ACC112 (cell line): Measurements from ENCODE around the gene ZDHHC19.

ENCODE experiments used
- H2AFZ ChIP-seq: fragments of 200-600 bp; sonication (generic); one replicate; pipeline ENCODE4 v1.6.0; 2017; ENCODE audit warnings: antibody characterized with exemption, low read length; ENCODE audit not compliant: unreplicated experiment
- H3K27ac ChIP-seq: fragments of 200-600 bp; sonication (generic); 2 replicates; pipeline ENCODE4 v1.5.1; 2014; ENCODE audit warnings: low read depth, mild to moderate bottlenecking, antibody characterized with exemption, low read length, moderate library complexity
- H3K27me3 ChIP-seq: fragments of 200-600 bp; sonication (generic); 2 replicates; pipeline ENCODE4 v1.6.1; 2014; ENCODE audit warnings: mild to moderate bottlenecking, antibody characterized with exemption, low read length, moderate library complexity, mixed read lengths; ENCODE audit not compliant: insufficient read depth
- H3K36me3 ChIP-seq: fragments of 200-600 bp; sonication (generic); 2 replicates; pipeline ENCODE4 v1.6.1; 2016; ENCODE audit warnings: mild to moderate bottlenecking, antibody characterized with exemption, low read length, moderate library complexity, mixed read lengths; ENCODE audit not compliant: insufficient read depth
- H3K4me1 ChIP-seq: fragments of 200-600 bp; sonication (generic); one replicate; pipeline ENCODE4 v1.6.1; 2016; ENCODE audit warnings: low read length, mixed read lengths; ENCODE audit not compliant: insufficient read depth, unreplicated experiment, control insufficient read depth
- H3K4me3 ChIP-seq: fragments of 200-600 bp; sonication (generic); 2 replicates; pipeline ENCODE4 v1.5.1; 2014; ENCODE audit warnings: mild to moderate bottlenecking, low read depth, low read length
- H3K79me2 ChIP-seq: fragments of 200-600 bp; sonication (generic); one replicate; pipeline ENCODE4 v1.6.0; 2016; ENCODE audit warnings: low read length; ENCODE audit not compliant: control insufficient read depth, unreplicated experiment, insufficient read depth

Gene ZDHHC19

GRCh38 chr3:196163212-196163611, 48.0 kb downstream of the ZDHHC19 start:
- peaks cover 9% of the 10 kb centered on the region for H3K4me1 ChIP-seq
- no peak overlapping the region for H3K27ac ChIP-seq
- H3K79me2 ChIP-seq: no peaks in the 10 kb centered on the region
- no peaks in the 10 kb centered on the region for H3K36me3 ChIP-seq
- H2AFZ ChIP-seq: no peak overlapping the region
- H3K27me3 ChIP-seq: no peaks in the 10 kb centered on the region
- no peak overlapping the region for H3K4me3 ChIP-seq

DNA sequence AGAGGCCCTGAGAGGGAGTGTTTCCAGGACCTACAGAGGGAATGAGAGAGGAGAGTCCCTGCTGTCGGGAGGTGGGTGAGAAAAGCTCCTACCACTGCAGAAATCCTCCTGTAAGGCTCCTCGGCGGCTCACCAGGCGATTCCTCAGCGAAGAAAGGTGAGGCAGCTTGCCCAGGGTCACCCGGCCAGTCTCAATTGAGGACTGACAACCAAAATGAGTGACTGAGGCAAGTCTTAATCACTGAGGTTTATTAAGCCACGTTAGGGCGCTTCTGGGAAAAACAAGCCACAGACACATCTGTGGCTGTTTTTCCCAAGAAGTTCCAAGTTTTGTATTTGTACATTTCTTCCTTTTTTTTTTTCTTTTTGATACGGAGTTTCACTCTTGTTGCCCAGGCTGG, 48.5 kb downstream of the ZDHHC19 start:
- H3K4me1 ChIP-seq: peaks cover 9% of the 10 kb centered on the region
- no peak overlapping the region for H3K27ac ChIP-seq
- H2AFZ ChIP-seq: no peak overlapping the region
- no peaks in the 10 kb centered on the region for H3K27me3 ChIP-seq
- no peaks in the 10 kb centered on the region for H3K36me3 ChIP-seq
- H3K79me2 ChIP-seq: no peaks in the 10 kb centered on the region
- no peak overlapping the region for H3K4me3 ChIP-seq

GRCh38 chr3:196159952-196160804, 51.0 kb downstream of the ZDHHC19 start:
- H3K79me2 ChIP-seq: no peaks in the 10 kb centered on the region
- H3K27ac ChIP-seq: peak overlapping the region; percentile 49
- peak overlapping the region; percentile 4 for H2AFZ ChIP-seq
- H3K4me3 ChIP-seq: no peak overlapping the region
- no peaks in the 10 kb centered on the region for H3K27me3 ChIP-seq
- H3K4me1 ChIP-seq: peaks cover 9% of the 10 kb centered on the region
- H3K36me3 ChIP-seq: no peaks in the 10 kb centered on the region

GRCh38 chr3:196159526-196159925, 51.7 kb downstream of the ZDHHC19 start:
- Histone ChIP-seq H3K36me3 (no peaks in the 10 kb centered on the region), H3K27me3 (no peaks in the 10 kb centered on the region), H3K4me3 (no peak overlapping the region), H3K4me1 (peaks cover 9% of the 10 kb centered on the region), H3K27ac (no peak overlapping the region), H3K79me2 (no peaks in the 10 kb centered on the region), H2AFZ (no peak overlapping the region)

DNA sequence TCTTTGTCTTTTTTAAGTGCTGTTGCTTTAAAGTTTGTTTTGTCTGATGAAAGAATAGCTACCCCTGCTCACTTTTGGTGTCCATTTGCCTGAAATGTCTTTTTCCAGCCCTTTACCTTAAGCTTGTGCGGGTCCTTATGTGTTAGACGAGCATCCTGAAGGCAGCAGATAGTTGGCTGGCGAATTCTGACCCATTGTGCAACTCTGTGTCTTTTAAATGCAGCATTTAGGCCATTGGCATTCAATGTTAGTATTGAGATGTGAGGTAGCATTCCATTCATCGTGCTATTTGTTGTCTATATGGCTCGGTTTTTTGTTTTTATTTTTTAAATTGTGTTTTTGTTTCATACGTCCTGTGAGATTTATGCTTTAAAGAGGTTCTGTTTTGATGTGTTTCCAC, 55.0 kb downstream of the ZDHHC19 start:
- H3K4me1 ChIP-seq: peaks cover 9% of the 10 kb centered on the region
- H3K79me2 ChIP-seq: no peaks in the 10 kb centered on the region
- no peak overlapping the region for H3K4me3 ChIP-seq
- no peak overlapping the region for H3K27ac ChIP-seq
- no peaks in the 10 kb centered on the region for H3K36me3 ChIP-seq
- no peak overlapping the region for H2AFZ ChIP-seq
- no peaks in the 10 kb centered on the region for H3K27me3 ChIP-seq

GRCh38 chr3:196150481-196150880, 60.7 kb downstream of the ZDHHC19 start:
- Histone ChIP-seq H3K27me3 (no peaks in the 10 kb centered on the region), H2AFZ (no peak overlapping the region), H3K4me3 (no peak overlapping the region), H3K36me3 (no peaks in the 10 kb centered on the region), H3K27ac (no peak overlapping the region), H3K4me1 (no peaks in the 10 kb centered on the region), H3K79me2 (no peaks in the 10 kb centered on the region)

DNA sequence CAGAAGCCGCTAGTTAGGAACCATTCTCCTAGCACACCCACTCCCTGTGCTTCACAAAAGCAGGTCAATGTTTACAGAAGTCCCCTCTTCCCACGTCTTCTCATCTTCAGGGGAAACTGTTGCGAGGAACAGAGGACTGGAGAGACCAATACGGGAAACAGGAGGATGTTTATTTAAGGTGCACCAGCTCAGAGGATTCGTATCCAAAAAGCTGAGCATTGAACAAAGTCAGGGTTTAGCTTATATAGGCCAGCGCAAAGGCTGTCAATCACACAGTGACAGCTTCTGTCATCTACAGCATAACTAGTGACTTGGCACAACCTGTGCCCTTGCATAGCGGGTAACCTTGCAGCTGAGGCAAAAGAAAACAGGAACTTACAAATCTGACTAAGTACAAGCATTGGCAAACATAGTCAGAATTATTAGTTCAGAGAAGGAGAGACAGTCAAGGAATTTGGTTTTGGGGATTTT, 61.3 kb downstream of the ZDHHC19 start:
- no peak overlapping the region for H2AFZ ChIP-seq
- H3K27ac ChIP-seq: no peak overlapping the region
- H3K27me3 ChIP-seq: no peaks in the 10 kb centered on the region

DNA sequence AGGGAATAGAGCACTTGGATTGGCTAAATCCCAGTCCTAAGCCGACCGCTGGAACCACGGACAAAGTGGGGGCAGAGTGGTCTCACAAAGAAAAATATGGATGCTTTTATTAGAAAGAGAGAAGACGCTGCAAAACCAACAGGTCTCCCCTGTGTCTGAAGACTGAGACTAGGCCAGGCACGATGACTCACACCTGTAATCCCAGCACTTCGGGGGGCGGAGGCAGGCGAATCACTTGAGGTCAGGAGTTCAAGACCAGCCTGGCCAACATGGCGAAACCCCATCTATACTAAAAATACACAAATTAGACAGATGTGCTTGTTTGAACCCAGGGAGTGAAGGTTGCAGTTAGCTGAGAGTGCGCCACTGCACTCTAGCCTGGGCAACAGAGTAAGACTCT, 61.8 kb downstream of the ZDHHC19 start:
- H3K4me3 ChIP-seq: no peak overlapping the region
- no peaks in the 10 kb centered on the region for H3K36me3 ChIP-seq
- no peak overlapping the region for H2AFZ ChIP-seq
- no peaks in the 10 kb centered on the region for H3K27me3 ChIP-seq
- H3K4me1 ChIP-seq: no peaks in the 10 kb centered on the region
- H3K27ac ChIP-seq: no peak overlapping the region
- H3K79me2 ChIP-seq: no peaks in the 10 kb centered on the region

More for the DNA sequence above, 61.3 kb downstream of the ZDHHC19 start:
- Histone ChIP-seq H3K79me2 (no peaks in the 10 kb centered on the region), H3K4me1 (no peaks in the 10 kb centered on the region), H3K36me3 (no peaks in the 10 kb centered on the region), H3K4me3 (no peak overlapping the region)
